ENCODE measurements around the gene HECW1. TPM values are rescaled to one million over a fixed set of nuclear protein-coding genes. Genes with fewer than 3 reads are reported as not detected.
"Not testable (repeated sequence)": the region's sequence is repeated elsewhere in the genome, so short reads cannot be mapped to it uniquely, and the experiment has no call there.

HECW1 gene
- total and polyA plus RNA-seq, 10 of the 15 experiments (the other 5 are each of a cell fraction or from before 2014, with no cell fraction given) = under 0.01 to 0.31 (median 0.04) TPM; not detected in 3

- TF ChIP-seq, protein P1, sequence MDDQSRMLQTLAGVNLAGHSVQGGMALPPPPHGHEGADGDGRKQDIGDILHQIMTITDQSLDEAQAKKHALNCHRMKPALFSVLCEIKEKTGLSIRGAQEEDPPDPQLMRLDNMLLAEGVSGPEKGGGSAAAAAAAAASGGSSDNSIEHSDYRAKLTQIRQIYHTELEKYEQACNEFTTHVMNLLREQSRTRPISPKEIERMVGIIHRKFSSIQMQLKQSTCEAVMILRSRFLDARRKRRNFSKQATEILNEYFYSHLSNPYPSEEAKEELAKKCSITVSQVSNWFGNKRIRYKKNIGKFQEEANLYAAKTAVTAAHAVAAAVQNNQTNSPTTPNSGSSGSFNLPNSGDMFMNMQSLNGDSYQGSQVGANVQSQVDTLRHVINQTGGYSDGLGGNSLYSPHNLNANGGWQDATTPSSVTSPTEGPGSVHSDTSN (IDR thresholded peaks at IDR 0.05; ENCODE audit: insufficient replicate concordance, low read depth, low read length) = no peak
- no peak for TF ChIP-seq MTA3 (IDR thresholded peaks at IDR 0.05; ENCODE audit: borderline replicate concordance, low read length)
- no peak for TF ChIP-seq MYC (IDR thresholded peaks at IDR 0.05; ENCODE audit: insufficient read depth, insufficient read length, insufficient replicate concordance, low read length, severe bottlenecking)
These were observed 102.6 kb downstream of the HECW1 start (continued) for GRCh38 chr7:43215061-43215460.

- intact Hi-C loops (cut with micrococcal nuclease; ENCODE audit: unreplicated experiment) = no loop called here
- DNase-seq (ENCODE audit: low read depth, low spot score) (no peak), FAIRE-seq (no peak), ATAC-seq (no peak)
- H3K79me2 ChIP-seq (ENCODE audit: control insufficient read depth, insufficient read depth, low read length) = no peaks in the 10 kb centered on the region
- H2AFZ ChIP-seq (ENCODE audit: control insufficient read depth, low read depth, low read length) = no peak overlapping the region
- POLR2A ChIA-PET = interaction anchor here (1.1 kb wide), 1 partner anchor 16 kb away, joined by 4 read pairs; no protein-coding TSS in a partner anchor
- H3K9ac ChIP-seq (ENCODE audit: control insufficient read depth, insufficient read depth, low read length) = no peak overlapping the region
- H3K4me1 ChIP-seq (ENCODE audit: control insufficient read depth, insufficient read depth, low read length) = no peaks in the 10 kb centered on the region
- H3K4me3 ChIP-seq = no peak overlapping the region
- RAD21 ChIA-PET (ENCODE audit: unreplicated experiment) = no interaction called here
- H3K27ac ChIP-seq (ENCODE audit: control insufficient read depth, insufficient read depth) = no peak overlapping the region
- SMC1A ChIA-PET (ENCODE audit: uncharacterized antibody, unreplicated experiment) = interaction anchor here (1.4 kb wide), 1 partner anchor 25 kb away, joined by 4 read pairs; no protein-coding TSS in a partner anchor
- BruUV-seq (replicated peaks) = no TSS peak
- H3K9me3 ChIP-seq (replicated peaks; ENCODE audit: control insufficient read depth, insufficient read depth, low read length) = no peaks in the 10 kb centered on the region
- TF ChIP-seq CHD4 (IDR thresholded peaks at IDR 0.05) = no peak
- TF ChIP-seq, protein P2, sequence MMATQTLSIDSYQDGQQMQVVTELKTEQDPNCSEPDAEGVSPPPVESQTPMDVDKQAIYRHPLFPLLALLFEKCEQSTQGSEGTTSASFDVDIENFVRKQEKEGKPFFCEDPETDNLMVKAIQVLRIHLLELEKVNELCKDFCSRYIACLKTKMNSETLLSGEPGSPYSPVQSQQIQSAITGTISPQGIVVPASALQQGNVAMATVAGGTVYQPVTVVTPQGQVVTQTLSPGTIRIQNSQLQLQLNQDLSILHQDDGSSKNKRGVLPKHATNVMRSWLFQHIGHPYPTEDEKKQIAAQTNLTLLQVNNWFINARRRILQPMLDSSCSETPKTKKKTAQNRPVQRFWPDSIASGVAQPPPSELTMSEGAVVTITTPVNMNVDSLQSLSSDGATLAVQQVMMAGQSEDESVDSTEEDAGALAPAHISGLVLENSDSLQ (IDR thresholded peaks at IDR 0.05) = no peak
- TF ChIP-seq RFX5 (IDR thresholded peaks at IDR 0.05; ENCODE audit: low read depth, low read length) = no peak
- no peak for TF ChIP-seq SPI1 (IDR thresholded peaks at IDR 0.05; ENCODE audit: borderline replicate concordance, insufficient read depth, low read depth, low read length)
- TF ChIP-seq CREM (IDR thresholded peaks at IDR 0.05; ENCODE audit: low read depth) = no peak
- TF ChIP-seq SIX5 (IDR thresholded peaks at IDR 0.05; ENCODE audit: low read depth, low read length, severe bottlenecking) = no peak
- CTCF ChIA-PET = interaction anchor here (1.1 to 1.4 kb wide), 3 partner anchors 11 to 109 kb away, joined by 3 to 4 read pairs (median 3); no protein-coding TSS in a partner anchor
- H4K20me1 ChIP-seq (ENCODE audit: control insufficient read depth, insufficient read depth) = no peaks in the 10 kb centered on the region
- no peak overlapping the region for H3K4me2 ChIP-seq (ENCODE audit: control insufficient read depth, insufficient read depth)
- WGBS (ENCODE audit: insufficient coverage, insufficient replicate concordance, low lambda C conversion rate, missing lambda C conversion rate) = 16% methylated on average over 2 of the region's 2 CpGs
- no peaks in the 10 kb centered on the region for H3K36me3 ChIP-seq (ENCODE audit: control insufficient read depth in 2 of 2, insufficient read depth in 2 of 2, low read length in 1 of 2)
- H3K27me3 ChIP-seq (replicated peaks in 1 of 2; ENCODE audit: control insufficient read depth in 2 of 2, insufficient read depth in 2 of 2, low read length in 1 of 2) = no peaks in the 10 kb centered on the region; a peak in 2 of 4 replicates
- in situ Hi-C loops (cut with MboI) = no loop called here
These were observed 104.6 kb downstream of the HECW1 start for GRCh38 chr7:43217055-43217454.

DNA sequence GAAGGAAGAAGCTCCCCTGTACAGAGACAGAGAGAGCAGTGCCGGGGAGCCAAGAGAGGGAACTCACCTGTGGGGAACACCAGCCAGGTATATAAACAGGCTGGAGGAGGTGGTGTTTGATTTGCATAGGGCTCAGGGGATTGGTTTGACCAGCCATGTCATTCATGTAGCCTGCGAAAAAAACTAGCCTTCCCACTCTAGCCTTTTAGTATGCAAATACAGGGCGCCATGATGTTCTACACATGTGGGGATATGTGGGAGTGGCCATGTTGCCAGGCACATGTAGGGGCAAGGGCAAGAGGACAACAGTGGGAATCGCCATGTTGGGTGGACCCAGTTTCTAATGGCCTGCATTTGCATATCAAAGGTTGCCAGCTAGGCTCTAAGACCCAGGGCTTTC lies 106.5 kb downstream of the HECW1 start:
- FAIRE-seq; H3K27ac ChIP-seq (ENCODE audit: control insufficient read depth, insufficient read depth); ATAC-seq; RAD21 ChIA-PET (ENCODE audit: unreplicated experiment); H3K27me3 ChIP-seq (replicated peaks in 1 of 2; ENCODE audit: control insufficient read depth in 2 of 2, insufficient read depth in 2 of 2, low read length in 1 of 2); H2AFZ ChIP-seq (ENCODE audit: control insufficient read depth, low read depth, low read length); H3K36me3 ChIP-seq (ENCODE audit: control insufficient read depth in 2 of 2, insufficient read depth in 2 of 2, low read length in 1 of 2); SMC1A ChIA-PET (ENCODE audit: uncharacterized antibody, unreplicated experiment); BruUV-seq (replicated peaks); H3K4me2 ChIP-seq (ENCODE audit: control insufficient read depth, insufficient read depth); H3K79me2 ChIP-seq (ENCODE audit: control insufficient read depth, insufficient read depth, low read length); H3K9ac ChIP-seq (ENCODE audit: control insufficient read depth, insufficient read depth, low read length); in situ Hi-C loops (cut with MboI); H3K4me3 ChIP-seq; CTCF ChIA-PET; DNase-seq (ENCODE audit: low read depth, low spot score); H4K20me1 ChIP-seq (ENCODE audit: control insufficient read depth, insufficient read depth); H3K4me1 ChIP-seq (ENCODE audit: control insufficient read depth, insufficient read depth, low read length); H3K9me3 ChIP-seq (replicated peaks; ENCODE audit: control insufficient read depth, insufficient read depth, low read length); intact Hi-C loops (cut with micrococcal nuclease; ENCODE audit: unreplicated experiment); POLR2A ChIA-PET: not testable (repeated sequence)
- WGBS (ENCODE audit: insufficient coverage, insufficient replicate concordance, low lambda C conversion rate, missing lambda C conversion rate) = 70% methylated on average over 4 of the region's 4 CpGs

Data from GM12878 (cell line).